GM18517 (cell line): ENCODE results near the gene CDCP2.
"Not testable (repeated sequence)": the region's sequence is repeated elsewhere in the genome, so short reads cannot be mapped to it uniquely, and the experiment has no call there.

Experiments used
- ATAC-seq: cut with Tn5 transposase; IDR thresholded peaks from one replicate; pipeline ENCODE4 v1.9.1; 2021; ENCODE audit warnings: mild to moderate bottlenecking, moderate library complexity; ENCODE audit not compliant: unreplicated experiment

CDCP2 gene

DNA sequence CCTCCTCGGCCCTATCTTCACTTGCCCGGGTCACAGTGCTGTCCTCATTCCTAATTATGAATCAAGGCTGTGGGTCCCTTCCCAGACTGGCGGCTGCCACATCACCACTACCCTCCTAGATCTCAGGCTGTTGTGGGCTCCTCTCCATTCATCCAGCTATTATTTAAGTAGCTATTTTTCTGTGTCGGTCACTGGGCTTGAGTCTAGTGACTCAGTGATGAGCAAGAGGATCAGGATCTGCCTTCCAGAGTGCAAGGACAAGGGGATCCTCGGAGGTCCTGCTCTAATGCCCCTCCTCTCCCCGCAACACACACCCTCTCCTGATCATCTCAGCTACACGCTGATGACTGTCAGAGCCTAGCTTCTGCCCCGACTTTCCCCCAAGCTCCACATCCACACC is 34.1 kb downstream of the CDCP2 start:
- no peak for ATAC-seq

DNA sequence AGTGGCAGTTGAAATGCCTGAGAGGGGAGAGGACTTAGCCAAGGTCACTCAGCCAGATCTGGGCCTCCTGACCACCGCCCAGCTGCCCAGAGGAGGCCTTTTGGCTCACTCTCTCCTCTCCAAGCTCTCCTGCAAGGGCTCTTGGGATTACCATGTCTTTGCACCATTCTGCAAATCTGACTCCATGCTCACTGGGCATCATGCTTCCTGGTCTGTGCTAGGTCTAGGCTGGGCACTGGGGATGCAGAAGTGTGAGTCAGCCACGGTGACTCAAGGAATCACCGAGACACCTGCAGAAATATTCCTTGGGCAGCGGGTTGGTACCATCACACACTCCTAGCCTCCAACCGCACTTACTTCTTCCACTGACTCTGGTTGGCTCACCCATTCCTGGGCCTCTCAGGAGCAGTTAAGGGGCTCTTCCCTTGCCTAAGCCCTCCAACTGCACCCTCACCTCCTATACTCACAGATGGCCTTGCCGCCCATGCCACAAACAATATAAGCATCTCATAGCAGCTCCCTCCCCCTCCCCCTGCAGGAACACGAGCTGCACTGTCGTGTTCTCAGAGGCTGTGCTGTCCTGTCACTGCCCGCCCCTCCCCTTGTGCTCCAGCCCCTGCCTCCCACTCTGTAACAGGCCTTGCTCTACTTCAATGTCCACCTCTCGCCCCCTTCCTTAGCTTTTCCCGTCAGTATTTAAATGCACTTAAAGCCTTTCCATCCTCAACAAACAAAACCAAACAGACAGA is 34.8 kb downstream of the CDCP2 start:
- no peak for ATAC-seq

DNA sequence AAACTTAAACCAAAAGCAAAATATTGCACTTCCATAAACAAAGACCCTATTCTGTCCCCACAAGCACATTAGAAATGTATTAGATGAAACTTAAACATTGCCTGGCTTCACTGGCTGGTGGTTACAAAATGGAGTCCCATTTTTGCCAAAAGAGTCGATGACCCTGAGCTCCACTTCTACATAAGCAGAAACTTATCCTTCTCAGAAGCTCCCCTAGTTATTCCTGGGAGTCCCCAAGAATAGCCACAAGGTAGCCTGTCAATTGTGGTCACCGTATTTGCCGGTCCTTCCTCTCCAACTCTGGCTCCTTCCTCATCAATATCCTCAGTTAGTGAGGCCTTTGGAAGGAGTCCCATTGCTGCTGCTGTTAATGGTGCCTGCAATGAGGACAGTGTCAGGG is 37.3 kb downstream of the CDCP2 start:
- ATAC-seq: no peak

DNA sequence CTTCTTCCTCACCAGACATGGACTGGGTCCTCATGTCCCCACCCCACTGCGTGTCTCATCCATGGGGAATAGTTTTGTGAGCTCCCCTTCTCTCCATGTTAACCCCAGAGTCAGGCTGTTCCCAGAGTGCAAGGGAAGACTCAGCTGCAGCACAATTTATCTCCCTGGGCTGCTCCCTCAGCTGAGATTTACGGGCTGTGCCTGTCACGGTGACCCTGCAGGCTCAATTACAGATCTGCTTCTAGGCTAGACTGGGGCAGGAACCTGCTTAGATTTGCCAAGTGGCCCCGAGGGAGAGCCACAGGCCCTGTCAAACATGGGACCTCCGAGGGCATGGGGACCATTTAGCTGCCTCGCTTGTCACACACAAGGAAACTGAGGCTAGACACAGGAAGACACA is 37.8 kb downstream of the CDCP2 start:
- ATAC-seq: no peak

DNA sequence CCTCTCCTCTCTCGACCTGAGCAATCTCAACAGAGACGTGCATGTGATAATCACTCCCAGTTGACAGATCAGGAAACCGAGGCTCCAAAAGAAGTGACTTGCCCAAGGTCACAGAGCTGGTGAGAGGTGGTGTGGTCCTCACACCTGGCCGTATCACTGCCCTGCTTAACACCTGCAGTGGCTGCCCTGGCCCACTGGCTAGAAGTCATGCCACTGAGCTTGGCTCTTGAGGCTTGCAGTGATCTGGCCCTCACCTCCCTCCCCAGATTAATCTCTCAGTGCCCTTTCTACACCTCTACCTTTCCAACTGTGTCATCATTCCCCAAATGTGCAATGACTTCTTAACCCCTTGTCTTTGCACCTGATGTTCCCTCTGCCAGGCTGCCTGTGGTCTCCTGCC is 38.8 kb downstream of the CDCP2 start:
- ATAC-seq: no peak

DNA sequence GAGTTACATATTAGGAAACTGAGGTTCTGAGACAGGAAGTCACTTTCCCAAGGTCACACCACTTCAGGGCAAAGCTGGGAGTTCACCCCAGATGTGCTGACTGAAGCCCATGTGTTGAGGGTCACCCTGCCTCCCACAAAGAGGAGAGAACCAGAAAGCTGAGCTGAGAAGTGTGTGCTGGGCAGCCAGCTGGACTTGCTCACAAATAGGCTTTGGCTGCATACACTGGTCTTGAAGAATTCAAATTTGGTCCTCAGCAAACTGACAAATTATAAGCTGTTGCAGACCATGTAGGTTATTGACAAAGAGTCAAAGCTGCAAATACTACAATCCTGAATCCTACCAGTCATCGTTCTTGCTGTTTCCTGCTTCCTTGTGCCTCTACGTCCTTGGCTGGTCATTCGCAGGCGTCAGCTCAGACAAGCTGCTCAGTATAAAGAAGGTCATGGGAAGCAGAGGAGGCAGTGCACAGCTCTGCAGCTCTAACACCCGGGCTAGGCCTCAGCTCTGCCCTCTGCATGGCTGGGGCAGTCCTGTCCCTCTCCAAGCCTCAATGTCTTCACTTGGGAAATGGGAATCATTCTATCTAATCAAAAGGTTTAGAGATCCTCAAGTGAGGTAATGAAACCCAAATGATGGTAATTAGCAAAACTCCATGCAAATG is 40.0 kb downstream of the CDCP2 start:
- ATAC-seq: no peak

DNA sequence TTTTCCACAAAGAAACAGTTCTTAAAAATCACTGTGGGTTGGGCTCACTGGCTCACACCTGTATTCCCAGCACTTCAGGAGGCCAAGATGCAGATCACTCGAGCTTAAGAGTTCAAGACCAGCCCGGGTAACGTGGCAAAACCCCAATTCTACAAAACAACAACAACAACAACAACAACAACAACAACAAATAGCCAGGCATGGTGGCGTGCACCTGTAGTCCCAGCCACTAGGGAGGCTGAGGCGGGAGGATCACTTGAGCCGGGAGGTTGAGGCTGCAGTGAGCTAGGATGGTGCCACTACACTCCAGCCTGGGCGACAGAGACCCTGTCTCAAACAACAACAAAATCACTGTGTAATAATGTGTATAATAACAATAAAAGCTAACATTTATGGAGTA is 40.8 kb downstream of the CDCP2 start:
- no peak for ATAC-seq

DNA sequence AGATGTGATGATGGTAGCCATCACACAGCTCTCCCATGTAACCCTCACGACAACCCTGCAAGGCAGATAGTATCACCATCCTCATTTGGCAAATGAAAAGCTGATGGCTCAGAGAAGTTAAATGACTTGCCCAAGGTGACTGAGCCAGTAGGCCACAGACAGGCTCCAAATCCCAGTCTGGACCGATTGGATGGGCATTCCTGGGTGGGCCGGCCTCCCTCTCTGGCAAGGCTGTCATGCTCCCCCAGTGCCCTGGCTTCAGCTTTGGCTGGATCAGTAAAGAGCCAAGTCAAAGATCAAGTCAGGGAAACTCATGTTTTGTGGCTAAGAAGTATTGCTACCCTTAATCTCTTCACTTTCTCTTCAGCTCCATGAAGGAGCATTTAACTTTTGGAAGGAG is 41.2 kb downstream of the CDCP2 start:
- no peak for ATAC-seq

DNA sequence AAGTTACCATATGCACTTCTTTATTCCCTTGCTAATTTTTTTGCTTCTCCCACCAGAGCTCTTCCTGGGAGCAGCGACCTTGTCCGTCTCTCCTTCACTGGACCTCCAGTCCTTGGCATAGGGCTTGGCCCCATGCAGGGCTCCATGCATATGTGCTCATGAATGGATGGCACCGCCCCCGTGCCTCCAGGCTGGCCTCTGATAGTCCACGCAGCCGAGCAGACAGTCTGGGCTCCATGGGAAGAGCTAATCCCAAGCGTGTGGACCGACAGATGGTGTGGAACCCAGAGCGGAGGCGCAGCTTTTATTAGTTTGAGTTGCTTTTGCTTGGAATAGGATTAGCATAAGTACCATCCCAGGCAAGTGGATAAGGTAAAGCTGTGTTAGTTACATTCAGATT is 41.8 kb downstream of the CDCP2 start:
- ATAC-seq: no peak

DNA sequence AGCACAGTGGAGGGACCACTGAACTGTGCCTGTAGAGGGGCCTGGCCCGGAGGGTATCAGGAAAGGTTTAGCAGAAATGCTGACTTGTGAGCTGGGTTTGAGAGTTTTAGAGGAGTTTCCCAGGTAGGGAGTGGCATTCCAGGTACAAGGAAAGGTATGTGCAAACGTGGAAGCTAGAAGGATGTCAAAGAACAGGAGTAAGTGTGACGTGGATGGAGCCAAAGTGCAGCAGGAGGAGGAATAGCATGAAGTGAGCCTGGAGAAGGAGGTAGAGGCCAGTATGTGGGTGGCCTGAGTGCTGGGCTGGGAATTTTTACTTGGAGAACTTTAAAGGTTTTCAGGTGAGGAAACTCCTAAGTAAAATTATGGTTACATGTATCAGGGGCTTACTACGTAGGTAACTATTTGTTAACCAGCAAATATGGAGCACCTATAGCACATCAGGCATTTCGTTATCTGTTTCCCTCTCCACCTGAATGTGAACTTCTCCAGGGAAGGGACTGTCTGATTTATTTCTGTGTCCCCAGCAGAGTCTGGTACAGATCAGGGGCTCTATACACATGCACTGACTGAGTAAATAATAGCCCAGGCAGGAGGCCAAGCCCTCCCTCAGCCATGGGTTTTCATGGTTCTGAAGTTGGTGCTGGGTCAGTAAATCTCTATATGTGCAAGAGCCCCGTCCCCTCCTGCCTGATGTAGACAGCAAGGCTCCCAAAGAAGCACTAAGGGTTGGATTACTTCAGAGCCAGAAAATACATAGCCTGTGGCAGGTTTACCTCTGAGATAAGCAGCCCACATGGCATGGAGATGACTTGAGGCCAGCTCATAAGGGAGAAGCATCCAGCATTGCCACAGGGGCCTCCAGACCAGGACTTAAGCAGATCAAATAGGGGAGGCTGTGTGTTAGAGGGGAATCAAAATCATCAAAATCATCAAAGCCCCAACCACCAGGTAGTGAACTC is 43.4 kb downstream of the CDCP2 start:
- no peak for ATAC-seq

DNA sequence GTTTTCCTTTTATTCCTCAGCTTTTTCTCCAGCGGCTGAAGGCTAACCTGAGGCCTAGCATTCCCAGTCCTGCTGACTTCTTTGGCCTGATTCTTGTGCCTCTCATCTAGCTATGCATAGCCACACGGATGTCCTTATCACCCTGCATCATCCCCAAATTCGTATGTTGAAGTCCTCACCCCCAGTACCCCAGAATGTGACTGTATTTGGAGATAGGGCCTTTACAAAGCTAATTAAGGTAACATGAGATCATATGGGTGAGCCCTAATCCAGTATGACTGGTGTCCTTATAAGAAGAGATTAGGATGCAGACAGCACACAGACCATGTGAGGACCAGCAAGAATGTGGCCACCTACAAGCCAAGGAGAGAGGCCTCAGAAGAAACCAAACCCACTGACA is 44.6 kb downstream of the CDCP2 start:
- no peak for ATAC-seq

DNA sequence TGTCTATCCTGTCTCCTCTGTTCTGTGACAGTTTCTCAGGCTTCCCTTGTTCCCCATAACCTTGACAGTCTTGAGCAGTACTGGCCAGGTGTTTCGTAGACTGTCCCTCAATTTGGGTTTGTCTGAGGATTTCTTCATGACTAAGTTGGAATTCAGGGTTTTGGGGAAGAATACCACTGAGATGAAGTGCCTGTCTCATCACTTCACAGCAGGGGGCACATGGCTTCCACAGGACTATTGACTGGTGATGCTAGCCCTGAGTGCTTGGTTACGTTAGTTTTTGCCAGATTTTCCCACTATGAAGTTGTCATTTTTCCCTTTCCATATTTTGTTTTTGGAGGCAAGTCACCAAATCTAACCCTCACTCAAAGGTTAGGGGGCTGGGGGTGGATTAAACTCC is 45.7 kb downstream of the CDCP2 start:
- no peak for ATAC-seq

DNA sequence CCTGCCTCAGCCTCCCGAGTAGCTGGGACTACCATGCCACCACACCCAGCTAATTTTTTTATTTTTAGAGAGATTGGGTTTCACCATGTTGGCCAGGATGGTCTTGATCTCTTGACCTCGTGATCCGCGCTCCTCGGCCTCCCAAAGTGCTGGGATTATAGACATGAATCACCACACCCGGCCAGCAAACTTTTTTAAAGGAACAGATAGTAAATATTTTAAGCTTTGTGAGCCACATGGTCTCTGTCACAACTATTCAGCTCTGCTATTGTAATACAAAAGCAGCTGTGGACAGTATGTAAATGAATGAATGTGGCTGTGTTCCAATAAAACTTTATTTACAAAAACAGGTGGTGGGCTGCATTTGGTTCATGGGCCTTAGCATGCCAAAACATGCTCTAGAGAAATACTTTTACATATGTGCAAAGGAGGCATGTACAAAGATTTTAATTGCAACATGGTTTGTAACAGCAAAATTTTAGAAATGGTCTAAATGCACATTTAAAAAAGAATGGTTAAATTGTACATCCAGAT is 47.0 kb downstream of the CDCP2 start:
- no peak for ATAC-seq

DNA sequence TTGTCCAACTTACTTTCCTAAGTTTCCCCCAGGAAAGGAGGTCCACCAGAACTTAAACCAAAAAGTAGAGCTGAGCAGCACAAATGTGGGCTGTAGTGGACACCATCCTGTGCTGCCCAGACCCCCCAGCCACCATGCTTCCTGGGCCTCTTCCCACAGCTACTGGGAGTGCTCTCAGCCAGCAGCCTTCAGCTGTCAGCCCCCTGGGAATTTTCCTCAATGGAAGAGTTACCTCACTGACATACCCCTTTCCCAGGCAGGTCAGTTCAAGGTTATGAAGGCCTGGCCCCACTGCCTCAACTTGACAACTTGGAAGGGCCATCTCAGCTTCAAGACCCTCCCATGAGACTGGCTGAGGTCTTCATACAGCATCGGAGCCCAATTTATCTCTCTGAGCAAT is 47.7 kb downstream of the CDCP2 start:
- no peak for ATAC-seq

DNA sequence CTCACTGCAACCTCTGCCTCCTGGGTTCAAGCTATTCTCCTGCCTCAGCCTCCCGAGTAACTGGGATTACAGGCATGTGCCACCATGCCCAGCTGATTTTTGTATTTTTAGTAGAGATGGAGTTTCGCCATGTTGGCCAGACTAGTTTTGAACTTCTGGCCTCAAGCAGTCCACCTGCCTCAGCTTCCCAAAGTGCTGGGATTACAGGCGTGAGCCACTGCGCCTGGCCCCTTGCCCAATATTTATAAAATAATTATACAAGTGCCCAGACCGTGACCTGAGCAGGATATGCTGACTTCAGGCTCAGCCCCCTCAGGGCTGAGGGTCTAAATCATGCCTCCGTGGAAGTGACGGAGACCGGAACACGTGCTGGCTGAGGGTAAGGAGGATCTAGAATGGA is 48.2 kb downstream of the CDCP2 start:
- ATAC-seq: not testable (repeated sequence)

DNA sequence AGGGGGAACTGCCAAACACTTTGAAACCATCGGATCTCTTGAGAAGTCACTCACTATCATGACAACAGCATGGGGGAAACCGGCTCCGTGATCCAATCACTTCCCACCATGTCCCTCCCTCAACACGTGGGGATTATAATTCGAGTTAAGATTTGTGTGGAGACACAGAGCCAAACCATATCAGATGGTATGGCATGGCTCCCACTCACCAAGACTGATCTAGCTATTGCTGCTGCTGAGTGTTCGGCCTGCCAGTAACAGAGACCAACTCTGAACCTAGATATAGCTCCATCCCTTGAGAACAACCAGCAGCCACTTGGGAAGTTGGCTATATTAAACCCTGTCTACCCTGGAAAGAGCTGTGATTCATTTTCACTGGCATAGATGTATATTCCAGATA is 49.4 kb downstream of the CDCP2 start:
- no peak for ATAC-seq

DNA sequence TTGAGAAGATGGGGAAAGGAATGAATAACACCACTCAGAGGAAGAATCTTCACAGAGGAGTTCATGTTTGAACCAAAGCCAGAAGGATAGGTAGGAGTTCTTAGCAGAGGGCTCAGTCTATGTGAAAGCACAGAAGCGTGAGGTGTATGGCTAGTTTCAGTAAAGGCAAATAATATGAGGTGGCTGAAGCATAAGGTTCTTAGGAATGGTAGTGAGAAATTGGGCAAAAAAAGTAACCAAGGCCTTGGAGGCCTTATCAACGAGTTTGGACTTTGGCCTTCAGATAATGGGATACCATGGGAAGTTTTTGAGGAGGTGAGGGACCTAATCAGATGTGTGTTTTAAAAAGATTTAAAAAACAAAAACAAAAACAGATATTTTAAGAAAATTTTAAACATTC is 52.3 kb downstream of the CDCP2 start:
- no peak for ATAC-seq

DNA sequence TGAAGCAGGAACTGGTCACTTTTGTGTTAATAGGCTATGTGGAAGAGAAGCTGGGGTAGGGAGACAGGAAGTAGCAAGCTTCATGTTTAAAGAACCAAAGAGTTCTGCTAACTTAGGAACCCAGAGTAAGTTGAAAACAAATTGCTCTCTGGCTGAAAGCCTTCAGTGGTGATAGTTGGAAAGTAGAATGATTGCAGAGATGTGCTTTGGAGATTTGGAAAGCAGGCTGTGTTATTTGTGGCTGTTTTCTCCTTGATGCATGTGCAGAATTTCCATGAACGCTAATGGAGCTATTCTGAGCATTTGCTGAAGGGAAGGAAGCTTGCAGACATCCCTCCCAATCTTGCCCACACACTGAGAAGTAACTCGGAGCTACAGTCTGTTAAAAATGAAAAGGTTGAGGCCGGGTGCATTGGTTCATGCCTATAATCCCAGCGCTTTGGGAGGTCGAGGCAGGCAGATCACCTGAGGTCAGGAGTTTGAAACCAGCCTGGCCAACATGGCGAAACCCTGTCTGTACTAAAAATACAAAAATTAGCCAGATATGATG is 53.7 kb downstream of the CDCP2 start:
- ATAC-seq: no peak

DNA sequence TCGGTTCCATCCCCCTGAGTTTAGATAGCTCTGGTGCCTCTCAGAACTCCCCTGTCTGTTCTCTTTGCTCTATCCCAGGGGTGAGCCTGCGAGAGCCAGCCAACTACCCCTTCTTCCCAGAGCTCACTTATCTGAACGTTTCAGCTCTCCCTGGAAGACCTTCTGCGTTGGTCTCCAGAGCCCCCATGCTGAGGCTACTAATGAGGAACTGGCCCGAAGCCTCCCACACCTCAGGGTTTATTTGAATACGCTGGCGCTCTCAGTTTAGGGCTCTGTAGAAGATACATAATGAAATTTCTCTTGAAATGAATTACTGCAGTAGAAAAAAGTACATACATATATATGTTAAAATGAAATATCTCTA is 55.9 kb downstream of the CDCP2 start:
- no peak for ATAC-seq

DNA sequence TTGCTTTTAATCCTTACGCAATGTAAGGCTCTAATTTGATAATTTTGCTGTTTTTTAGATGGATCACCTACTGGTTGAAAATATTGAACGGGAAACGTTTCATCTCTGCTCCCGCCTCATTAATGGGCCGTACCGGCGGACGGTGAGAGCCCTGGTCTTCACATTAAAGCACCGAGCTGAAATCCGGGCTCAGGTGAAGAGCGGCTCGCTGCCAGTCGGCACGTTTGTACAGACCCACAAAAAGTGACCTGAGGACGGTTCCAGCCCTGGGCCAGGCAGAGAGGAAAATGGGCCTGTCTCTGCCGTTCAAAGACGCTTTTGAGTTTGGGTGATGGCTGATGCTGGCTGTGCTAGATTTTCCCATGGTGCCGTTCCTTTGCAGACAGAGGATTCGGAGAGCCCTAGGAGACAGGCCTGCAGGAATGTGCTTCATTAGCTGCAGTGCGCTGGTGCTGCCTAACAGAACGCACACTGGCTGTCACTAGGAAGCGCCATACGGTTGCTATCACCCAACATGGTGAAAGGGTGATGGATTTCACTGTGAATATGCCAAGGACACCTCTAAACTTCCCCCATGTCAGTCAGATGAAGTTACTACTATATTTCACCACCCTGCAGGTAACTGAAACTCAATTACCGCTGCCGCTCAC is 56.4 kb downstream of the CDCP2 start:
- no peak for ATAC-seq
